DMS 273 (cell line): ENCODE data around the gene KHDC1L.
"Not testable (repeated sequence)": the region's sequence is repeated elsewhere in the genome, so short reads cannot be mapped to it uniquely, and the experiment has no call there.

Experiments used
- DNase-seq: peaks from one replicate; lab custom pipeline; 2025; ENCODE audit not compliant: unreplicated experiment; lab: John Stamatoyannopoulos, UW

Gene KHDC1L

GRCh38 chr6:73207221-73207837 lies 18.0 kb downstream of the KHDC1L start:
- no peak for DNase-seq

GRCh38 chr6:73204252-73204651 lies 21.0 kb downstream of the KHDC1L start:
- no peak for DNase-seq

- no peak for DNase-seq
Observed at GRCh38 chr6:73203098-73203497, 22.2 kb downstream of the KHDC1L start.

GRCh38 chr6:73200735-73201134 lies 24.6 kb downstream of the KHDC1L start:
- DNase-seq = no peak

- DNase-seq = no peak
Observed at GRCh38 chr6:73200247-73200646, 25.0 kb downstream of the KHDC1L start.

GRCh38 chr6:73194744-73195143 lies 30.6 kb downstream of the KHDC1L start:
- DNase-seq = no peak

- DNase-seq = not testable (repeated sequence)
Observed at GRCh38 chr6:73193302-73193701, 32.0 kb downstream of the KHDC1L start.

GRCh38 chr6:73182021-73182607 lies 43.2 kb downstream of the KHDC1L start:
- DNase-seq = no peak

- DNase-seq = peak; percentile 90
Observed at GRCh38 chr6:73180763-73181619, 44.3 kb downstream of the KHDC1L start.

GRCh38 chr6:73180076-73180738 lies 45.1 kb downstream of the KHDC1L start:
- DNase-seq = no peak

- DNase-seq = no peak
Observed at GRCh38 chr6:73177221-73177944, 47.9 kb downstream of the KHDC1L start.

- DNase-seq = no peak
Observed at GRCh38 chr6:73176057-73176456, 49.2 kb downstream of the KHDC1L start.

- no peak for DNase-seq
Observed at GRCh38 chr6:73174646-73175045, 50.6 kb downstream of the KHDC1L start.
